Measurements from ENCODE around the gene SV2B.

SV2B gene

DNA sequence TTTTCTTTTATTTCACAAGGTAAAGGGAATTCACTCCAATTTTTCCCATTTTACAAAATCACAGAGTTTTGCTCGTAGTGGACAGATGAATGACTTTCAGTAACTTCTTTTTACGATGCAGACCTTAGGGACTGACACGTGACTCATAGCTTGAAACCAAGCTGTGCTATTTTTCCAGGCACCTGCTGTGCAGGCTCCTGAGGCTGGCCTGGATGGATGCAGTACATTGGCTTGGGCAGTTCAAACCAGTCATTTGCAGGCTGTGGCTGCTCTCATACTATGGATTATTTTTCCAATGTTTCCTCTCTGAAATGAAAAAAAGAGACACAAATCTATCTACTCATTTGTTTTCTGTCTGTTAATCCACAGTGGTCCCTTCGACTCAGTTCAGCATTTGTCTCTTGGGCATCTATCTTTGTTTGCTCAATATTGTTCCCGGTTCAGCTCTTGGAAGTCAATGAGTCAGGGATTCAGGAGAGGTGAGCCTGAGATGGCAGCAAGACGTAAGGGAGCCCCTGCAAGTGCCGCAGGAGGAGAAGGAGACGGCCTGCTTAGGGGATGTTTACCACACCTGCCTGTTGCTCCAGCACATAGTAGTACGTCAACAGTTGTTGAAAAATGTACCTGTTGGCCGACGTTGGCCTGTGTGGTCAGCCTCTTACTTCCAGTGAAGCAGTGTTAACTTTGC, 92.8 kb downstream of the SV2B start:
- no peak for DNase-seq

DNA sequence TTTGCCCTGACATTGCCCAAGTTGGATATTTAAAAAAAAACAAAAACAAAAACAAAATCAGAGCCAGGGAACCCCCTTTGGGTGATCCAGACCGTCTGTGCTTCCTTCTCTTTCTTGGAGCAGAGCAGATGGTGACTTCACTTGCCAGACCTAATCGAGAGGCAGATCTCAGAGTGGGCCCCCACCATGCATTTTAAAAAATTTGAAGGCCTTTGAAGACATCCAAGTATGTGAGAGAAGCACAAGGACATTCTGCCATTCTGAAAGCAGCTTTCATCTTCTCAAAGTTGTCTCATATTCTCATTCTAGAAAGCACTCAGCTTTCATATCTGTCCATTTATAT, 93.3 kb downstream of the SV2B start:
- DNase-seq: no peak

DNA sequence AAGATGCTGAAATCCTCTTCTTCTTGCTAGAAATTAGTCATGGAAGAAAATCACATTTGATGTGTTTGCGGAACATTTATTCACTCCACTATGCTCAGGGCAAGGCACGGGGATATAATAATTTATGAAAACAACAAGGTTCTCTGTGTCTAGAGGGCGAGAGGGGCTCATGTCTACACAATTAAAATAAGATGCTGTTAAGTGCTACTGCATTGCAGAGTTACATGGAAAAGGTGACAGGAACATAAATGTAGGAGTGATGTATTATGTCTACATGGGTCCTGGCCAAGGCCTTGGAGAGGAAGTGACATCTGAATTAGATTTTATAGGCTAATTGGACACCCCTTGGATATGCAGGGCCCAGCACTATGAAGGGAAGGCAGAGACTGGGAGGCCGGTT, 96.1 kb downstream of the SV2B start:
- DNase-seq: no peak

DNA sequence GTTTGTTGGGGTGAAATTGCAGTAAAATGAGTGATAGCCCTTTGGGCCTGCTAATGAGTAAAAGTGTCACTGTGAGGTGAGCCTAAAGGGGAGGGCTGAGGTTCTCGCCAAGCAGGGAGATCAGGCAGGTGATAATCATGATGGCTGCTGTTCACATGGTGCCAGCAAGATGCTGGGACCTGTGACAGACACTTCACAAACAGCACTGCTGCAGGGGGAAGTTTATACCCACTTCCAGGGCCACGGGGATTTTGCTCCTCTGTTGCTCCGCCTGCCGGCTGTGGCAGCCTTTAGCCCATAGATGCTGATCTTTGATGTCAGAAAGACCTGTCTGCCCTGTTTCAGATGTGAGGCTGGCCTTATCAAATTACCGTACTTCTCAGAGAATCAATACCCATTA, 96.7 kb downstream of the SV2B start:
- DNase-seq: peak in 1 of 5 experiments; percentile 2

DNA sequence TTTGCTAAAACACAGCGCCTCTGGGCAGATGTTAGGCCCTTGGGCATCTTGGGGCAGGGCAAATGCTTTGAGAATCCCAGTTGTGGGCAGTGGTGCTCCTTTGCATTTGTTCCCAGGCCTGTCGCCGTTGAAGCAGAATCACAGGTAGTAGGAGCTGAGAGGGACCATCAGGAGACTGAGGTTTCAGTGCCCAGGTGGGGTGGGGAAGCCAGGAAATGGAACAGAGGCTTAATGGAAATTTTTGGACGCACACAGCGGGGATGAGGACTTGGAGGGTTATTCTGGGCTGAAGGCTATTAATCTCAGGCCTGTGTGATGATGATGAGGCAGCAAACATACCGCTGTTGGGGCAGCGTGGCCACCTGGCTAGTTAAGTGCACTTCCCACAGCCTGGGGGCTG, 99.5 kb downstream of the SV2B start:
- no peak for DNase-seq

DNA sequence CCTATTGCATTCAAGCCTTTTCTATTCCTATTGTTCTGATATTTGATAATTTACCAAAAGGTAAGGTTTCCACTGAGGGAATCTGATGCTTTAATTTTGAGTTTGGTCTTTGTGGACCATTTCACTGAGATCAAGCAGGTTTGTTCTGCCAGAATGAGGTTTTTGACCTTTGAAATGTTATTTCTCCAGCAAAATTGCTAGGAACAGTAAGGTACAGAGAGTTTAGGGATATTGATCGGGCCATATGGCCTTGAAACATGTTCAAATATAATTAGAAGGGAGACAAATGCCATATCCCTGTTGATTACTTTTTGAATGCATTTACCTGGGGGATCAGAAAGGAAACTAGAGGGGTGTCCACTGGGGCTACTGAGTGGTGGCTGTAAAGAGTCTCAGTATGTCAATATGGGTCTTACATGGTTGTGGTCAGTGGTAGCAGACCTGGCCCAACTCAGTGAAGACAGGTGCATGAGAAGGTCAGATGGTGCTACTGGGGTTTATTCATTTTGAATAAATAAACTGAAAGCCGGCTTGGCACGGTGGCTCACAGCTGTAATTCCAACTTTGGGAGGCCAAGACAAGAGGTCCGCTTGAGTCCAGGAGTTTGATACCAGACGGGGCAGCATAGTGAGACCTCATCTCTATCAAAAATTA, 100.2 kb downstream of the SV2B start:
- DNase-seq: no peak

DNA sequence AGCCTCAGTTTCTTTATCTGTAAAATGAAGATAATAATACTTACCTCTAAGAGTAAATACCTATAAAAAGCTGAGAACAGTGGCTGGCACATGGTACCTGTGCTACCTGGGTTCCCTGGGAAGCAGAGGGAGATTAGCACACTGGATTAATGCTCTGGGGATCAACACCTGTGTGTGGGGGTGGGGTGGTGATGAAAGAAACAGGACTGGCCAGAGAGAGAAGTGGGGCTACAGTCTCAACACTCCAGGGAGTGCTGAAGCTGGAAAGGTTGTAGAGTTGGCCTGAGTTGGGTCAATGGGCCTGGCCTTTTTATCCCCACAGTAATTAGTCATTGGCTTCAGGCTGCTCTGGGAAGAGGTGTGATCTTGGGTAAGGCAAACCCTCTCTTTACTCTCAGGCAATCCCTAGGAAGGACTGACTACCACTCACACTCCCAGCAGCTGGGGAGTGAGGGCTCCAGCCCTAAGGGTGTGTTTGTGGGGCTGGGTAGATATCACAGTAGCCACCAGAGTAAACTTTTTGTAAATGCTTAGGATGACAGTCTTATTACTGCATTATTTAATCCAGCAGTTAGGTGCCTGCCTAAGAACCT, 102.5 kb downstream of the SV2B start:
- no peak for DNase-seq

DNA sequence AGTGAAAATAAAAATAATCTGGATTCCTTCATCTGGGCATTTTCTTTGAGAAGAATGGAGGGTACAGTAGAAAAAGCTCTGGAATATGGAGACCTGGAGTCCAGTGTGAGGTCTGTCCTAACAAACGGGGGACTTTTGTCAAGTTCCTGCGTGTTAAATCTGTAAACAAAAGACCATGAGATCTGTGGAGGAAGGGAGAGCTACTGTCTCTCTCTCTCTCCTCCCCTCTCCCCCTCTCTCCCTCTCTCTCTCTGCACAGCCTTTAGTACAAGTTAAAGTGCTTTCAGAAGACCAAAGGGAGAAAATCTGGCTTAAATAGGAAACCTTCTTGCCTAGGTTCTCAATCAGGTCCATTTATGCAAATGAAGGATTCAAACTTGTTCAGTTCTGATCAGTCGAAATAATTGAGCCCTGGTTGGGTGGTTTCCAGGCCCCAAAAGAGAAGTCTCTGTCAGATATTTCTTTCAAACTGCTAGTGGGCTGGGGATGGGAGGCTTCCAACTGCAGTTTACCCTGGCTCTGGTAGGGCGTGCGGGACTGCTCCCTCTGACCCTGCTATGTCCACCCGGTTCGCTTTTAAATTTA, 103.7 kb downstream of the SV2B start:
- no peak for DNase-seq

DNA sequence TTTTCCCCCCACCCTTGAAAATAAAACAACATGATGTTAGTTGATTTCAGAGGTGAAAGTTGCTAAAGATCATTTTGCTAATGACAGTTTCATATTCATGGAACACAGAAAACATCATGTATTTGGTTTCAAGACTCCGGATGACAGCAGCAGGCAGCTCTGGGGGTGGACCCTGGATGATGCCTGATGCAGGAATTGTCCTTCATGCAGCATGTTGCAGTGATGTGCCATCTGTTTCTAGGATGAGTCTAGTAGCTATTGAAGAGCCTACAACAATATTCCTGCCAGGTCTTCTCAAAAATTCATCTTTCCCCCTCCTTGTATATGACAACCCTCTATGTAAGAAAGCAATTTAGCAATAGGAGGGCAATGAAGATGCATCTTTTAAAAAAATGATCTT, 108.3 kb downstream of the SV2B start:
- no peak for DNase-seq

DNA sequence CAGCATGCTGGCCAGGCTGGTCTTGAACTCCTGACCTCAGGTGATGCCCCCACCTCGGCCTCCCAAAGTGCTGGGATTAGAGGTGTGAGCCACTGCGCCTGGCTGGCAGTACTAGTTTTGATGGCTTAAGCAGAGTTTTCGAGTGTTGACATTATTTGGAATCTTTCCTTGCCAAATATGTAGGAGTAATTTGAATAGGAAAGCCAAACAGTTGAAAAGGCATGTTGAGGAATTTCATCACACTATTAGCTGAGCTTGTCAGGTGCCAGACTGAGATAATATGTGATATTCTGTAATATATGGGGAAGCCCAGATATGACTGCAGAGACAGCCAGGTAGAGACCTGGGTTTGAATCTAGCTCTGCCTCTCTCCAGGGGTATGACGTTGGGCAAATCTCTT, 109.3 kb downstream of the SV2B start:
- DNase-seq: no peak

DNA sequence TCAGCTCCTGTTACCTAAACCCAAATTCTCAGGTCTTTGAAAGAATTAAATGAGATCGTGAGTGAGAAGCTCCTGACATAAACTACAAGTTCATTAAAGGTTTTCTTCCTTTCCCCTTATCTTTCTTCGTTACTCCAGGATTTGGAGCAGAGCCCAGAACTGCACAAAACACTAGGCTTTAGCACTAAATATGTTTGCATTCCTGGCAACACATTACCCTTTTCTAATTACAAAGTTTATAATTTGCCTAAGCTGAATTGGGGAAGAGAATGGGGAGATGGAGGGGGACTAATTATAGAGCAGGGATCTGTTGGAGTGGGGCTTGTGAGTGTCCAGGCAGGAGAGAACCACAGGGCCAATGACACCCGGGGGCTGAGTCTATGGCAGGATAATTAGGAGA, 109.7 kb downstream of the SV2B start:
- no peak for DNase-seq

DNA sequence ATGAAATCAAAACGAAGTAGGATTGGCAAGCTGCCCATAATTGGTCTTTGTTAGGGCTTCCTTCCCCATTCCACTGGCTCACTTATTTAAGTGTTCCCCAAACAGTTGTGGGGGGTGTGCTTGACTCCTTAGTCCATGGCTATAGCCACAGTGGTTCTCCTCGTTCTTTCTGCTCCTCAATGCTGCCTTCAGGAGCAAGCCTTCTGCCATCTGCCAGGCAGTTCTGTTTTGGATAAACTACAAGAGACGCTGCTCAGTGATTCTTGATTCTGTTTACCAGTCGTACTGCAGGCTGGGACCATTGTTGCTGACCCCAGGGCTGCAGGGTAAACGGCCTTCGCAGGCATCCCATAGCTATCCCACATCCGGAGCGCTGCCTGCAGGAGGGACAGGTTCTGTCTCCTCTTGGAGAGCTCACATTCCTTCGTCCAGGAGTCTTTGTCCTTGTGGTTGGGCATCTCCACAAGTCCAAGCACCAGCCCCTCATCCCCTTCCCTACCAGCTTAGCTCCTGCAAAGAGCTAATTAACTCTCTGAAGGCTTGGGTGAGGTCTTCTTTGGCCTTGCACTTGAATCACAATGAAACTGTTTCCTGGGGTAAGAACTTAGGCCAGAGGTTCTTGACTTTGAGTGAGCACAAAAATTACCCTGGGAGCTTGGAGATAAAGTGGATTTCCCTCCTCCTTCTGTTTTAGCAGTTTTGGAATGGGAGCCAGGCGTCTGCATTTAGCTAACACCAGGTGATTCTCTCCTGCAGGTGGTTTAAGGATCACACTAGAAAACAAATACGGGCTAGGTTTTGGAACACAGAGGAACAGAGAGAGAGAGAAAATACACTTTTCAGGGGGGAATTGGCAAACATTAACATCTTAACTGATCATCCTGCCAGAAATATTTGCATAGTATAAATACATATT, 114.9 kb downstream of the SV2B start:
- DNase-seq: no peak

DNA sequence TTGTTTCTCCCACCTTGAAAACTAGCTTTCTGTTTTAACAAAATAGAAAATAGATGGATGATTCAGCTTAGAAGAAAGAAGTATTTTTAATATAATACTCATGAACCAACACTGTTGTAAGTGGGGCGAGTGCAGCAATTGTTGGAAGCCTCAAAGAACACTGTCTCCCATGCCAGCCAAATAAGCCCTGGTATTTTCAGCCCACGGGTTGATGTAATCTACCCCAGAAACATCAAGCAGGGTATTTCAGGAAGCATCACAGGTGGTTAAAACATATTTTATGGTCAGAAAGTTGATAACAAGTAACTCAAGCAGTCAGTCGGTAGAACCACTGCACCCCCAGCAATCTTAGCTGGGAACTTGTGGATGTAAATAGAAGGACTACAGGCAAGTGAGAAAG, 115.9 kb downstream of the SV2B start:
- no peak for DNase-seq

DNA sequence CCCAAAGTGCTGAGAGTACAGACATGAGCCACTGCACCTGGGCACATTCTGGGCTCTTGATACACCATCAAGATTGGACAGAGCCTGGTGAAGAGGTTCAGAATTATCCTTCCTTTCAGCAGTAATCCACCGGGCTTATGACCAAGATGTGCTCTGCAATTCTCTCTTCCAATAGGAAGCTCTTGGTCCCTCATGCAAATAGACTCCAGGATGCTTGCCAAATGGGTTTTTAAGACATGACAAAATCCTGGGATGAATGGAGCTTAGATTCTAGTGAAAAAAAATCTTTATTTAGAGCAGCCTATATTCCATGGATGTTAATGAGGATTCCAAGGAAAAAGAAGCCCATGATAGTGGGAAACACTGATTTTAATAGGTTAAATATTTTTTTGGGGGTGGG, 119.1 kb downstream of the SV2B start:
- DNase-seq: no peak

DNA sequence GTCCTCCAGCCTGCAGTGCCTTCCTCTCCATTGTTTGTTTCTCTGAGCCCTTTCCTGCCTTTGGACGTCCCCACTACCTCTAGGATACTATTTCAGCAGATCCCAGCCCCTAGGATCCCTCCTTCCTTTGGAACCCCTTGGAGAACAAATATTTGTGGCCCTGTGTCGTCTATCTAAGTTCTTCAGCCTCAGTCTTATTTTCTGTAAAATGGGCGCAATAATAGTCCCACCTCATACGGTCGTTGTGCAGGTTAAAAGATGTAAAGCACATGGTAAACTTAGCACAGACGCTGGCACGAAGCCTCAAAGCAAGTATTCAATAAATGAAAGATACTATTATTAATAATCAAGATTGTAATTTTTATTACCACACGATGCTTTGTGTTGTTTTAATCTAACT, 122.0 kb downstream of the SV2B start:
- no peak for DNase-seq

DNA sequence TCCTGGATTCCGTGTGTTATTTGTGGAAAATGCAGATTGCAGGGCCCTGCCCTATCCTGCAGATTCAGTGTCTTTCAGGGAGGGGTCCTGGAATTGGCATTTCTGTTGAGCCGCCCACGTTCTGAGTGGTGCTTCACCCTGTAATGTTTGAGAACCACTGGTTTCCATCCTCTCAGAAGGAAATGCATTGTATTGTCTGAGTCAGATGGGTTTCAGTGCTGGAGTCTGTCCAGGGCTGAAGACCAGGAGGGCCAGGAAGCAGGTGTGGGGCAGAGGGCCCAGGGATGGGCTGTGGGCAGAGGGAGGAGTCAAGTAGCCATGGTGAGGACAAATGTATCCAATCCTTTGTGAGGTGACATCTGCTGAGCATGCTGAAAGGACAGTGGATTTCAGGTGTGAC, 123.8 kb downstream of the SV2B start:
- no peak for DNase-seq

DNA sequence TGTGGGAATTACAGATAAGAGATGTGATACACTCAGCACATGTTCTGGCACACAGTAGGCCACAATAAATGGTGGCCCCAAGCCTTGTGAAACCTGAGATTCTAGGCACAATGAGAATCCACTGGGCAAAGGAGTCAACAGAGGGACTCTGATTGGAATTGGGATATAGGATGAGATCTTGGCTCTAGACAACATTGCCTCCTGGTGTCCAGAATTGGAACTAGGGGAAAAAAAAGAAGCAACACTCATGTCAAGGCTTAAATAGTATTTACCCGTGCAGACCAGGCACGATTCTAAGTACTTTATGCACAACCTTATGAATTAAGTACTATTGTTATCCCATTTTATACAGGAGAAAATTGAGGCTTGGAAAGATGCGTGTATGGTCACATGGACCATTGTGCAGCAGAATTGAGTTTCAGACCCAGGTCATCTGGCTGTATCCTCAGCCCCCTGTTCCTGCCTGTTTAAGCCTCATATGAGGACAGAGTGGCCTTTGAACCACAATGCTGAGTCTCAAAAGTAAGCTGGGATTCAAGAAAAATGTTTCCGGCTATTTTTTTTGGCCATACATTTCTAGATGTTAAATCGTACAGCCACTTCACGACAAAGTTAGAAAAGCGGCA, 124.8 kb downstream of the SV2B start:
- DNase-seq: peak in 1 of 5 experiments; percentile 5

DNA sequence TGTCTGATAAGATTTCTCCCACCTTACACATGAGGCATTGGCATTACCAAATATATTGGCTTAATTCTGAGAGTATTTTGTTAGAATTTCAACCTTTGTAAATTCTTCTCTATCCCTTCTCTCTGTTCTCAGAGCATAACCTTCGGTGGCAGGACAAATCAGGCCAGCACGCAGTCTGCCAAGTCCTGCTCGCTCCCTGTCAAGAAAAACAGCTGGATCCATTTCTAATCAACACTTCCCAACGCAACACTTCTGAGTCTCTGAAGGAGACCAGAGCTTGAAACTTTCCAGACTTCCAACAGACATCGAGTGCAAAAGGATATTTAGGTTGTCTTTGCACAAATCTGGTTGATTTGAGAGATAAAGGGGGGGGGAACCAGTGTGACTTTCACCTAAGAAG, 125.7 kb downstream of the SV2B start:
- no peak for DNase-seq

DNA sequence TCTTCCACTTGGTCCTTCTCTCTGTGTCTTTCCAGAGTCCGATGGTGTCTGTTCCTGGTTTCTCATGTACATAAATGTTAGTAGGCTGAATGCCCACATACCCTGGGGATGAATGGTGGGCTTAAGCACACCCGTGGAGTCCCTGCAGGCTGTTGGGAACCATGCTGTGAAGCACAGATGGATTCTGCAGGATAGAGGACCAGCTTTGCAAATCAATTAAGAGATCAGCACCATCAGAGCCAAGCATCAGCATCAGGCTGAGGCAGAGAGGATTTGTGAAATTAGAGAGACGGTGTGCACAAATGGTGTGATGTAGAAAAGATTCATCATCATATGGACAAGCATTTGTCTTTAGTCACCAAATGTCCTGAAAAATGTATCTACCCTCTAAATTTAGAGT, 127.1 kb downstream of the SV2B start:
- no peak for DNase-seq

DNA sequence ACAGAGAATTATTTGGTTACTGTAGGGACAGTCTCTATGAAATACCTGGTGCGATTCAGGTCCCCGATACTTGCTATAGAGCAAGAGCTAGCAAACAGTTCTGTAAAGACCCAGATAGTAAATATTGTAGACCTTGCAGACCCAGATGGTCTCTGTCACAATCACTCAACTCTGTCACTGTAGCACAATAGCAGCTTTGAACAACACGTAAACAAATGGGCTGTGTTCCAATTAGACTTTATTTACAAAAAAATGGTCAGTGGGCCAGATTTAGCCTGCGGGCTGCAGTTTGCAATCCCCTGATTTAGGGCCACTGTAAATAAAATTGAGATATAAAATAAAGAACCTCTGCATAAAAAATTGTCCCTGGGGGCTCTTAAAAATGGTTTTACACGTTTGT, 127.7 kb downstream of the SV2B start:
- no peak for DNase-seq

DNA sequence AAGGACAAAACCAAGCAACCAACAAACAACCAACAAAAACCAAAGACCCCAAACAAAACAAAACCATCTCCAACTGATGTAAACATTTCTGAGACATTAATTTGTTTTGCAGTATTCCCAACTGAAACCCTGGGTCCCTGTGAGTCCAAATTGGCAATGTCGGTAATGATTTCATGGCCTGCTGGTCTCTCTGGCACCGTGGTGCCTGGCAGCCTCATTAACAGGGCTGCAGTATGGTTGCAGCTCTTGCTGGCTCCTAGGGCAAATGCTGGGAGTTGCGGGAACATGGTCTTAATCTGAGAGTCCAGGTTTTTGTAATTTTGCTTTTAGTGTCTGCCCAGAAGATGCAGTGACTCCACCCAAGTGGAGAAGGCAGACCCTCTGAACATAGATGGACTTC, 128.3 kb downstream of the SV2B start:
- DNase-seq: no peak

DNA sequence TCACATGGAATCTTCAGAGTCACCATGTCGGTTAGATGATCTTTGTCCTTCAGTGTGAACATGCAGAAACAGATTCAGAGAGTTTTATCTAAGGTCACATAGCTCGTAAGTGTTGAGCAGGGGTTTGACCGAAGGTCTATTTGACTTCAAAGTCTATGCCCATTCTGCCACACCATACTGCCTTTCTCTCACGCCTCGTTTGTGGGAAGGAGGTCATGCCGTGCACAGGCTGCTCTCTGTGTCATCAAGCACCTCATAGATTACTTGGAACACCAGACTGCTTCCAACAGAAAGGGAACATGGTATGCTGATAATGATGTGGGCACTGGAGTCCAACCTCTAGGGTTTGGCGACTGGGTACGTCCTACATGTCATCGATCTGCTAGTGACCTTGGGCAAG, 128.8 kb downstream of the SV2B start:
- DNase-seq: no peak

DNA sequence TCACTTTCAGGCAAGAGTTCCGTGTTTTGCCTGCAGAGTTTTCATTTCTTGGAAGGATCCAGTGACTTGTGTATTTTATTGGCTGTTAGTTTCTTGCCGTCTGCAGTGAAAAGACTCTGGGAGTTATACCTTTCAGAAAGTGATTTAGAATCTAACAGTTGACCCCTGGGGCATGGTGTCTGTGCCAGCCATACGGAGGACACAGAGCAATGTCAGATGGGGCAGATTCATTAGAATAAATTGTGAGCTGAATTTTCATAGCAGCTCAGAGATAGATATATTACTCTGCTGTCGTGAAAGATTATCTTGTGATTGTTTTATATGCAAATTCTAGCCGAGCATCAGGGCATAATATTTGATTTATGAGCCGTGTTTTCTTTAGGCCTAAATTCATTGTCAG, 131.6 kb downstream of the SV2B start:
- DNase-seq: no peak

Data from T-helper 2 cell (primary cell).